ENCODE measurements around the gene TACC2. TPM values are rescaled to one million over a fixed set of nuclear protein-coding genes. Genes with fewer than 3 reads are reported as not detected.

The TACC2 gene
- total RNA-seq, 1 donor from 2014 or later: 341 TPM

DNA sequence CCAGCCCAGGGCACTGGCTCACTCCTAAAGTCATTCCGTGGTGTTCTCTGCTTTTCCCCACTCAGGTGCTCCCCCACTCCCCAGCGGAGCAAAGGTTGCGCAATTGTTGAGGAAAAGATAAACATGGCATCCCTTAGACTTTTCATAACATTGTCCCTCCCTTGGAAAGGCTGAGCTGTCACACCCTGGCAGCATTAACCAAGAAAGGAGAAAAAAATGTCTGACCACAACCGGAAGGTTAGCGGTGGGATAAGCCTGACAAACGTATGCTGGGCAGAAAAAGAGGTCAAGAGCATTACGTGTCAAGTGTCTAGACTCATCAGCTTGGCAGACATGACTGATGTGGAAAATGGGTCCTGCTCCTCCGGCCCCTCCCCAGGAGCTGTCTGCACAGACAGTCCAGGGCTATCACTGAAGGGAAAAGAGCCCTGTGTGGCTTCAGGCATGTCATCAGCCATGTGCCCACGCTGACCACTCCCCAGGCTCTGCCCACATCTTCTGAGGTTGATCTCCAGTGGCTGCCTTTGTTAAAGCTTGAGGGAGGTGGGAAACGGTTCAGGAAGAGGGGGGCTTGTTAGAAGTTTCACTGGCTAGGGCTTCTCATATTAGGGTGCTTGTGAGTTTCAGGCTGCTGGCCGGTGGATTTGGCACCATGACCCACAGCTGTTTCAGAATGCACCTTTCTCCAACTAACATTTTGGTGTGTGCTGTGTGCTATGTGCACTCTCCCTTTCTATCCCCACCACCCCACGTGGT is 312.3 kb downstream of the TACC2 start:
- DNase-seq (ENCODE audit: missing footprints) (no peak), ATAC-seq (no peak)
- intact Hi-C loops (cut with DNase I): no loop called here

DNA sequence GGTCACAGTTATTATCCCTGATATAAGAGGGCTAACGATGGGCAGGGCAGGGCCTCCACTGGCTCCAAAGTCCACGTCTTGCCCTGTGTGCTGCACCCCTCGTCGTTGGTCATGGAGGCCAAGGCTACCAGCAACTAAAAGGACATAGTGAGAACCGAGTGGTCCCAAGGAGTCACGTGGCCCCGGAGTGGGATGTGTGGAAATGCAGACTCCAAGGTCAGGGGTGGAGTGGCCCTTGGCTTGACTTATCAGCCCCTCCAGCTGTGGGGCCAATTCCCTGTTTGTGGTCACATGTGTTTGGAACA is 312.8 kb downstream of the TACC2 start:
- DNase-seq (ENCODE audit: missing footprints) (no peak), ATAC-seq (no peak)
- intact Hi-C loops (cut with DNase I): no loop called here

DNA sequence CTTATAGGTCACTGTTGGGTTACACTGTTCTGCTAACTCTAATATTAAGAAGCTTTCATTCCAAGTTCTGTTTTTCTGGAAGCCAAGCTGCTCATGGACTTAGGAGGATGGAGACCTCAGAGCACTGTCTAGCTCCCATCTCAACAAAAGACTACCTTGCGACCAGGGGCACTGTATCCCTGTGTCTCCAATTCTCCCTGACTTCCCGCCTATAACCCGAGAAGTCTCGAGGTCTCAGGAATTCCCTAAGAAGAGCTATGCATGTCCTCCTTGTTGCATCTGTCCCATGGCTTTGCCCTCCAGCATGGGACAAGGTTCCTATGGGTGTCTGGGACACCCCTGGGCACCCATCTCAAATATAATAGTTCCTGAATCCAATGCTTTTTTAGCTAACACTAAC is 313.4 kb downstream of the TACC2 start:
- ATAC-seq (no peak), DNase-seq (ENCODE audit: missing footprints) (no peak)
- intact Hi-C loops (cut with DNase I): no loop called here

DNA sequence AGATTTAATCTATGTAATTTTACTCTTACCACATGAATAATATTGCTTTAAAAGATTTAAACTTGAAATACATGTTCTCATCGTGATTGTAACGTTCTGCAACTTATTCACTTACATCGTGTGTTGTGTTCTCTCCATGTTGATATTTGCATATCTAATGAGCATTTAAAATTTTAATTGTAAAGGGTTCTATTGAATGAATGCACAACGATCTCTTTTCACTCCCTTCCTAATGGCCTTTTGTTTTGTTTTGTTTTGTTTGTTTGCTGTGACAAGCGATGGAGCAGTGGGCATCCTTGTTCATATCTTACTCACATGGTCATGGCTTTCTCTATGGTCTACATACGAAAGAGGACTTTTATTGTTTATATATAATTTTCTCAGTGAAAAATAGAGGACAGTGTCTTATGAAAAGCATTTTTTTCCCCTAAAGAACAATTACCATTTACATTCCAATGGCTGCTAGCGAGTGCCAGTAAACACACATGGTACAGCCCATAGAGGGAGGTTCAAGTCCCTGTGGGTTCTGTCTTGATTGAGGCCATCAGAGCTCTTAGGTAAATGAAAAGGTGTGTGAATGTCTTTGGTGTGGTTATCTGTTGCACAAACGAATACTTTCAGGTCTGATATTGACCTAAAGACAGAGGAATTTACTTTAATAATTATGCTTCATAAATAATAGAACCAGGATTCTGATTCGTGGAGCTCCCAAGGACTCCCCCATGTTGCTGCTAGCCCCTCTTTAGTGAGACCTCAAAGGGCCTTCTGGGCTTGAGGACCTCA is 314.5 kb downstream of the TACC2 start:
- no peak for ATAC-seq
- intact Hi-C loops (cut with DNase I): no loop called here
- no peak for DNase-seq (ENCODE audit: missing footprints)

Other genes starting within 250 kb of the TACC2 start
- gene ATE1, start 61.1 kb upstream of the TACC2 start, total RNA-seq: 31.5 TPM
- 26.6 TPM for gene NSMCE4A, start 13.9 kb upstream of the TACC2 start, total RNA-seq

Data from Right ventricle myocardium inferior (tissue), 1 donor.